ENCODE results near the gene CDS1. TPM values are rescaled to one million over a fixed set of nuclear protein-coding genes. Genes with fewer than 3 reads are reported as not detected.

Gene CDS1
- total RNA-seq, 2 experiments from 2014 or later, result not detected

DNA sequence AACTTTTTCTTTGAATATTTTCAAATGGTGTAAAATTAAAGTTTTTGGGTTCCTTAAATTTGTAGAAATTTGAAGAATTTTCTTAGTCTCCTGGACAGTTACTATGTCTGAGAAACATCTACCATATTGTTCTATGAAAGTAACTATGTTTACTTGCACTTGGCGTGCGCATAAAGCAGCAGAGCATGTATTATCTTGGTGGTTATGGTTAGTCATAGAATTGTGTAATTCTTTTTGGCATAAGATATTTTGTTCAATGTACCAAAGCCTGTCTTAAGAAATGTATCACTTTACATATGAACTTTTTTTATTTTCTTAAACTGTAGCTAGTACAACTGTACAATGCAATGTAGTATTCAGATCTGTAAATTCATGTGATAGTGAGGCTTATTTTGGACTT lies 49.2 kb downstream of the CDS1 start:
- no TSS peak for BruUV-seq (replicated peaks)
- TF ChIP-seq EZH2phosphoT487 (IDR thresholded peaks at IDR 0.05; ENCODE audit: borderline replicate concordance, low read depth, low read length), result no peak
- TF ChIP-seq, protein P1, sequence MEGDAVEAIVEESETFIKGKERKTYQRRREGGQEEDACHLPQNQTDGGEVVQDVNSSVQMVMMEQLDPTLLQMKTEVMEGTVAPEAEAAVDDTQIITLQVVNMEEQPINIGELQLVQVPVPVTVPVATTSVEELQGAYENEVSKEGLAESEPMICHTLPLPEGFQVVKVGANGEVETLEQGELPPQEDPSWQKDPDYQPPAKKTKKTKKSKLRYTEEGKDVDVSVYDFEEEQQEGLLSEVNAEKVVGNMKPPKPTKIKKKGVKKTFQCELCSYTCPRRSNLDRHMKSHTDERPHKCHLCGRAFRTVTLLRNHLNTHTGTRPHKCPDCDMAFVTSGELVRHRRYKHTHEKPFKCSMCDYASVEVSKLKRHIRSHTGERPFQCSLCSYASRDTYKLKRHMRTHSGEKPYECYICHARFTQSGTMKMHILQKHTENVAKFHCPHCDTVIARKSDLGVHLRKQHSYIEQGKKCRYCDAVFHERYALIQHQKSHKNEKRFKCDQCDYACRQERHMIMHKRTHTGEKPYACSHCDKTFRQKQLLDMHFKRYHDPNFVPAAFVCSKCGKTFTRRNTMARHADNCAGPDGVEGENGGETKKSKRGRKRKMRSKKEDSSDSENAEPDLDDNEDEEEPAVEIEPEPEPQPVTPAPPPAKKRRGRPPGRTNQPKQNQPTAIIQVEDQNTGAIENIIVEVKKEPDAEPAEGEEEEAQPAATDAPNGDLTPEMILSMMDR (conservative IDR thresholded peaks at IDR 0.05; ENCODE audit: low read length), result no peak
- Histone ChIP-seq H3K27ac (ENCODE audit: low read depth, low read length, poor library complexity, severe bottlenecking) (no peak overlapping the region), H3K36me3 (ENCODE audit: insufficient read depth, low read length) (no peaks in the 10 kb centered on the region), H3K9me2 (ENCODE audit: insufficient read depth, low read length) (no peaks in the 10 kb centered on the region), H3K4me2 (ENCODE audit: low read length) (no peak overlapping the region), H3K79me2 (ENCODE audit: insufficient read depth, low read depth, low read length) (no peaks in the 10 kb centered on the region), H3K9me3 (ENCODE audit: low read length) (no peaks in the 10 kb centered on the region), H4K20me1 (ENCODE audit: insufficient read depth, low read length) (no peaks in the 10 kb centered on the region), H2AFZ (ENCODE audit: low read length) (no peak overlapping the region), H3K4me3 (ENCODE audit: low read depth, low read length, poor library complexity, severe bottlenecking) (no peak overlapping the region), H3K4me1 (ENCODE audit: insufficient read depth, low read length, poor library complexity, severe bottlenecking) (no peaks in the 10 kb centered on the region)
- intact Hi-C loops (cut with micrococcal nuclease; ENCODE audit: unreplicated experiment), result no loop called here
- ChIA-PET CTCF (ENCODE audit: unreplicated experiment) (no interaction called here), POLR2A (interaction anchor here (0.7 kb wide), 1 partner anchor 27 kb away, joined by 3 read pairs; no protein-coding TSS in a partner anchor)
- no peak for DNase-seq (ENCODE audit: low spot score)

DNA sequence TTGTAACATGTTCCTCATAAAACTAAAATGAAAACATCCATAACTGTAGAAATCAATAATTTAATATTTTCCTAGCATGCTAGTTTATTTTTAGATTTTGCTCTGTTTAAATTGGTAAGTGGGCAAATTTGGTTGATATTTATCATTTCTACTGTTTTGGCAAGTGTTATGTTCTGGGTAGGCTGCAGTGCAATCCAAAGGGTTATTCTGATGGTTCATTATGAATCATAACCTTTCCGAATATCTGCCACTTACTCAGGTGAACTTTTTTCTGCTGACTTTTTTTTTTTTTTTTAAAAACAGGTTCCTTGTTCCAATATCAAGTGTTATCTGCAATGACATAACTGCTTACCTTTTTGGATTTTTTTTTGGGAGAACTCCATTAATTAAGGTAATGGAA lies 52.0 kb downstream of the CDS1 start:
- CTCF ChIA-PET (ENCODE audit: unreplicated experiment), result no interaction called here
- H3K4me3 ChIP-seq (ENCODE audit: low read depth, low read length, poor library complexity, severe bottlenecking), result no peak overlapping the region
- no peaks in the 10 kb centered on the region for H4K20me1 ChIP-seq (ENCODE audit: insufficient read depth, low read length)
- no peaks in the 10 kb centered on the region for H3K9me2 ChIP-seq (ENCODE audit: insufficient read depth, low read length)
- DNase-seq (ENCODE audit: low spot score), result no peak
- no peak overlapping the region for H3K27ac ChIP-seq (ENCODE audit: low read depth, low read length, poor library complexity, severe bottlenecking)
- POLR2A ChIA-PET, result no interaction called here
- no peaks in the 10 kb centered on the region for H3K36me3 ChIP-seq (ENCODE audit: insufficient read depth, low read length)
- intact Hi-C loops (cut with micrococcal nuclease; ENCODE audit: unreplicated experiment), result no loop called here
- H3K9me3 ChIP-seq (ENCODE audit: low read length), result no peaks in the 10 kb centered on the region
- no peak overlapping the region for H3K4me2 ChIP-seq (ENCODE audit: low read length)
- TF ChIP-seq EZH2phosphoT487 (IDR thresholded peaks at IDR 0.05; ENCODE audit: borderline replicate concordance, low read depth, low read length), result no peak
- TF ChIP-seq, protein P1 (conservative IDR thresholded peaks at IDR 0.05; ENCODE audit: low read length), result no peak
- BruUV-seq (replicated peaks), result no TSS peak
- H3K4me1 ChIP-seq (ENCODE audit: insufficient read depth, low read length, poor library complexity, severe bottlenecking), result no peaks in the 10 kb centered on the region
- H2AFZ ChIP-seq (ENCODE audit: low read length), result no peak overlapping the region
- H3K79me2 ChIP-seq (ENCODE audit: insufficient read depth, low read depth, low read length), result no peaks in the 10 kb centered on the region

DNA sequence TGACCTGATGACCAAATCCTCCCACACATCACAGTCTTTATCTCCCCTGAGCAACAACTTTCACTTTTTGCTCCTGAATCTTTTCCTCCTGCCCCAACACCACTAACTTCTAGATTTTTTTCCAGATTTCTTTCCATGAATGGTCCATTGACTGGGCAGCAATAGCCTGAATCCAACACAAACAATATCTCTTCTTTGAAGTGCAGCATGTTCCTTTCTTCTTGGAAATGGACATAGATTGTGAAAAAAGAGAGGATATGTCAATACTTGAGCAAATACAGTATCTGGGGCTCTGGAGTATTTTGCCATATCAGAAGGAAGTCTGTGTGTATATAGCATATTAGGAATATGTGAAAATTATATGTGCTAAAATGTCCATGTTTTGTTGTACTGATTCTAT lies 55.2 kb downstream of the CDS1 start:
- H3K4me1 ChIP-seq (ENCODE audit: insufficient read depth, low read length, poor library complexity, severe bottlenecking), result no peaks in the 10 kb centered on the region
- H4K20me1 ChIP-seq (ENCODE audit: insufficient read depth, low read length), result no peaks in the 10 kb centered on the region
- DNase-seq (ENCODE audit: low spot score), result no peak
- H3K9me3 ChIP-seq (ENCODE audit: low read length), result no peaks in the 10 kb centered on the region
- H3K79me2 ChIP-seq (ENCODE audit: insufficient read depth, low read depth, low read length), result no peaks in the 10 kb centered on the region
- no peak overlapping the region for H2AFZ ChIP-seq (ENCODE audit: low read length)
- intact Hi-C loops (cut with micrococcal nuclease; ENCODE audit: unreplicated experiment), result no loop called here
- H3K27ac ChIP-seq (ENCODE audit: low read depth, low read length, poor library complexity, severe bottlenecking), result no peak overlapping the region
- no peaks in the 10 kb centered on the region for H3K9me2 ChIP-seq (ENCODE audit: insufficient read depth, low read length)
- H3K36me3 ChIP-seq (ENCODE audit: insufficient read depth, low read length), result no peaks in the 10 kb centered on the region
- H3K4me3 ChIP-seq (ENCODE audit: low read depth, low read length, poor library complexity, severe bottlenecking), result no peak overlapping the region
- no peak overlapping the region for H3K4me2 ChIP-seq (ENCODE audit: low read length)
- CTCF ChIA-PET (ENCODE audit: unreplicated experiment), result no interaction called here
- no TSS peak for BruUV-seq (replicated peaks)
- TF ChIP-seq, protein P1 (conservative IDR thresholded peaks at IDR 0.05; ENCODE audit: low read length), result no peak
- POLR2A ChIA-PET, result no interaction called here

Measured in OCI-LY7 (cell line).